K562 (cell line): Measurements from ENCODE around the gene KIF21A. TPM values are rescaled to one million over a fixed set of nuclear protein-coding genes. Genes with fewer than 3 reads are reported as not detected.

Source experiments
- CCNT2 ChIP-seq: IDR thresholded peaks from 2 replicates; pipeline ENCODE4 v1.6.1; 2011; ENCODE audit warnings: borderline replicate concordance, low read depth, mild to moderate bottlenecking, moderate library complexity, mixed read lengths, low read length; ENCODE audit not compliant: insufficient read length; ENCODE audit errors: extremely low read depth
- CEBPB ChIP-seq: fragments of 450-650 bp; IDR thresholded peaks from 2 replicates; pipeline ENCODE4 v1.6.1; 2016; ENCODE audit warnings: missing genetic modification characterization, missing compliant biosample characterization
- ILK ChIP-seq: fragments of 450-650 bp; IDR thresholded peaks from 2 replicates; pipeline ENCODE4 v1.6.1; 2016; ENCODE audit warnings: missing genetic modification characterization, low read depth, mild to moderate bottlenecking, missing compliant biosample characterization, moderate library complexity, borderline replicate concordance
- JUN ChIP-seq, 2 experiments: sonication (generic) in 1 of 2; formaldehyde crosslinking in 1 of 2; IDR thresholded peaks; 2 replicates each; pipeline versions ENCODE4 v1.6.1 to v1.8.0; 2012 to 2022; ENCODE audit warnings: borderline replicate concordance in 2 of 2, mild to moderate bottlenecking in 2 of 2, improper control_type of control experiment in 1 of 2, low read depth in 1 of 2, low read length in 1 of 2, missing genetic modification reagents in 1 of 2
- JUND ChIP-seq, 2 experiments: IDR thresholded peaks; 2 replicates in 1 of 2; 3 replicates in 1 of 2; pipeline ENCODE4 v1.6.1; 2011; ENCODE audit warnings: borderline replicate concordance in 2 of 2, low read depth in 2 of 2, low read length in 2 of 2, improper control_type of control experiment in 1 of 2, missing biosample characterization in 1 of 2, missing genetic modification characterization in 1 of 2, missing genetic modification reagents in 1 of 2
- NFIC ChIP-seq: fragments of 450-650 bp; IDR thresholded peaks from 2 replicates; pipeline ENCODE4 v1.6.1; 2017; ENCODE audit warnings: mild to moderate bottlenecking, inconsistent platforms
- PTRF ChIP-seq: fragments of 450-650 bp; IDR thresholded peaks from 2 replicates; pipeline ENCODE4 v1.6.1; 2016; ENCODE audit warnings: mild to moderate bottlenecking, missing genetic modification characterization, missing compliant biosample characterization
- RBBP5 ChIP-seq: fragments of 200-600 bp; sonication (generic); IDR thresholded peaks from 2 replicates; pipeline ENCODE4 v1.6.1; 2012; ENCODE audit warnings: borderline replicate concordance, mild to moderate bottlenecking, low read length, control low read depth, inconsistent platforms; ENCODE audit not compliant: insufficient read depth, poor library complexity, severe bottlenecking
- RBM17 ChIP-seq: fragments of 200-400 bp; formaldehyde crosslinking; IDR thresholded peaks from 2 replicates; pipeline ENCODE4 v1.6.1; 2017; ENCODE audit warnings: low read depth, mild to moderate bottlenecking, low read length, borderline replicate concordance
- ZNF589 ChIP-seq: fragments of 200-800 bp; sonication (Bioruptor generic); IDR thresholded peaks from 2 replicates; pipeline ENCODE4 v1.6.1; 2016; ENCODE audit warnings: low read depth, missing genetic modification characterization, missing compliant biosample characterization
- polyA plus RNA-seq, 8 experiments: library from polyadenylated mRNA; depleted of rRNA in 4 of 8; stranded (reverse) in 5 of 8; unstranded in 3 of 8; fragments of >200 nt; fragmentation: Nextera tagmentation in 2 of 8; fragmentation: Illumina TruSeq in 1 of 8; extraction: Ambion mirVana in 2 of 8; extraction: Trizol in 1 of 8; gene quantifications; 2 replicates each; pipeline versions ENCODE4 v1.2.1 to v1.2.3, GENCODE V29; 2011 to 2014; ENCODE audit warnings: inconsistent platforms in 1 of 8, missing spikeins in 1 of 8
- total RNA-seq, 7 experiments: library from RNA; depleted of rRNA in 6 of 7; stranded (reverse); fragments of >200 nt in 6 of 7; fragmentation: Illumina TruSeq in 2 of 7; extraction: Trizol in 2 of 7; gene quantifications; 2 replicates each; pipeline versions ENCODE4 v1.2.1 to v1.2.3, GENCODE V29; 2011 to 2021; ENCODE audit warnings: low replicate concordance in 1 of 7
- TF ChIP-seq, protein P1 (sequence below), 2 experiments: fragments of 450-650 bp in 1 of 2; sonication (generic) in 1 of 2; formaldehyde crosslinking in 1 of 2; IDR thresholded peaks; 2 replicates each; pipeline versions ENCODE4 v1.7.1 to v1.9.0; 2016 to 2022; ENCODE audit warnings: inconsistent platforms in 1 of 2, mild to moderate bottlenecking in 1 of 2, missing genetic modification reagents in 1 of 2
- TF ChIP-seq, protein P2 (sequence below), 2 experiments: fragments of 450-650 bp in 1 of 2; sonication (generic) in 1 of 2; formaldehyde crosslinking in 1 of 2; IDR thresholded peaks in 1 of 2; conservative IDR thresholded peaks in 1 of 2; 2 replicates each; pipeline versions ENCODE4 v1.6.1 to v1.8.1; 2016 to 2023; ENCODE audit warnings: mild to moderate bottlenecking in 2 of 2, moderate library complexity in 2 of 2, inconsistent platforms in 1 of 2, missing genetic modification reagents in 1 of 2

The KIF21A gene
- total and polyA plus RNA-seq, 9 of the 15 experiments (the other 6 are each of a cell fraction or from before 2014, with no cell fraction given), result 17.7 to 45.0 (median 30.3) TPM

DNA sequence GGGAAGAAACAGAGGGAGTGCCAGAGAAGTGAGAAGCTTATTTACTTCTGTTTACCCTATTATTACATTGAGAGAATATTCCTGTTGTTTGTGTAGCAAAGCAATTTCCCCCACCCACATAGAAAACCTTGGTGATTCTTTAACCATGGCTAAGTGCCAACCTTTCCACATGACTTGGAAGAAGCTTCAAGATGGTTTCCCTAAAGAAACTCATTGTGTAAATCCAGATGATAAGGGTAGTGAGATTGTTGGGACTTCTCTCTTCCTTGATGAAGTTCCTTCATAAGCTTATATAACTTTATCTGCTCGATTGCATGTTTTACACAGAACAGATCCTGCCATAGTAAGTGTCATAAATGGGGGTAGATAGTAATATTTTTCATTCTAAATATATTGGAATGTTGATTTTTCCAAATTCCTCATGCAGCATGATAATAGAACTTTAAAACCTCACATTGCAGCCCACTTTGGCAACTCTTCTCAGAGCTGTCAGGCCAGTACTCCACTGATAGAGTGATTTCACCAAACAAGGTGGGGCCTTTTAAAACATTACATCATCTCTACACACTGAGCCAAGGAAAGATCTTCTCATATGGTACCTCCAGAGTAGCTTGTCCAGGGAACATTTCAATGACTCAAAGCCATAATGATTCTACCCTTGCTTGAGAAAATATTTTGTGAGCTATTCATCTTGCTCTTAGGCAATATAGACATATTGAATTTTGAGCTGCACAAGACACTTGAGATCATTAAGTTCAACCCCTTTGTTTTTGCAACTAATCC lies 47.8 kb upstream of the KIF21A start (continued):
- TF ChIP-seq, protein P1, sequence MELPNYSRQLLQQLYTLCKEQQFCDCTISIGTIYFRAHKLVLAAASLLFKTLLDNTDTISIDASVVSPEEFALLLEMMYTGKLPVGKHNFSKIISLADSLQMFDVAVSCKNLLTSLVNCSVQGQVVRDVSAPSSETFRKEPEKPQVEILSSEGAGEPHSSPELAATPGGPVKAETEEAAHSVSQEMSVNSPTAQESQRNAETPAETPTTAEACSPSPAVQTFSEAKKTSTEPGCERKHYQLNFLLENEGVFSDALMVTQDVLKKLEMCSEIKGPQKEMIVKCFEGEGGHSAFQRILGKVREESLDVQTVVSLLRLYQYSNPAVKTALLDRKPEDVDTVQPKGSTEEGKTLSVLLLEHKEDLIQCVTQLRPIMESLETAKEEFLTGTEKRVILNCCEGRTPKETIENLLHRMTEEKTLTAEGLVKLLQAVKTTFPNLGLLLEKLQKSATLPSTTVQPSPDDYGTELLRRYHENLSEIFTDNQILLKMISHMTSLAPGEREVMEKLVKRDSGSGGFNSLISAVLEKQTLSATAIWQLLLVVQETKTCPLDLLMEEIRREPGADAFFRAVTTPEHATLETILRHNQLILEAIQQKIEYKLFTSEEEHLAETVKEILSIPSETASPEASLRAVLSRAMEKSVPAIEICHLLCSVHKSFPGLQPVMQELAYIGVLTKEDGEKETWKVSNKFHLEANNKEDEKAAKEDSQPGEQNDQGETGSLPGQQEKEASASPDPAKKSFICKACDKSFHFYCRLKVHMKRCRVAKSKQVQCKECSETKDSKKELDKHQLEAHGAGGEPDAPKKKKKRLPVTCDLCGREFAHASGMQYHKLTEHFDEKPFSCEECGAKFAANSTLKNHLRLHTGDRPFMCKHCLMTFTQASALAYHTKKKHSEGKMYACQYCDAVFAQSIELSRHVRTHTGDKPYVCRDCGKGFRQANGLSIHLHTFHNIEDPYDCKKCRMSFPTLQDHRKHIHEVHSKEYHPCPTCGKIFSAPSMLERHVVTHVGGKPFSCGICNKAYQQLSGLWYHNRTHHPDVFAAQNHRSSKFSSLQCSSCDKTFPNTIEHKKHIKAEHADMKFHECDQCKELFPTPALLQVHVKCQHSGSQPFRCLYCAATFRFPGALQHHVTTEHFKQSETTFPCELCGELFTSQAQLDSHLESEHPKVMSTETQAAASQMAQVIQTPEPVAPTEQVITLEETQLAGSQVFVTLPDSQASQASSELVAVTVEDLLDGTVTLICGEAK (IDR thresholded peaks at IDR 0.05), result no peak
- TF ChIP-seq, protein P1 (CRISPR knock-in tag; IDR thresholded peaks at IDR 0.05), result no peak
- TF ChIP-seq PTRF, result no peak
- peak; percentile 29; the same call in 1 of the 2 replicates for TF ChIP-seq JUN (IDR thresholded peaks at IDR 0.05; ENCODE audit: borderline replicate concordance, low read depth, low read length)
- no peak for TF ChIP-seq JUN (CRISPR knock-in tag; IDR thresholded peaks at IDR 0.05; ENCODE audit: borderline replicate concordance)
- peak; percentile 44; the same call in 1 of the 2 replicates for TF ChIP-seq NFIC
- TF ChIP-seq ILK, result no peak
- no peak for TF ChIP-seq RBM17
- no peak for TF ChIP-seq CCNT2
- TF ChIP-seq ZNF589 (CRISPR knock-in tag), result no peak
- TF ChIP-seq, protein P2, sequence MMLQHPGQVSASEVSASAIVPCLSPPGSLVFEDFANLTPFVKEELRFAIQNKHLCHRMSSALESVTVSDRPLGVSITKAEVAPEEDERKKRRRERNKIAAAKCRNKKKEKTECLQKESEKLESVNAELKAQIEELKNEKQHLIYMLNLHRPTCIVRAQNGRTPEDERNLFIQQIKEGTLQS (IDR thresholded peaks at IDR 0.05), result peak; percentile 82
- TF ChIP-seq, protein P2 (CRISPR knock-in tag; conservative IDR thresholded peaks at IDR 0.05), result no peak
- peak; percentile 61; the same call in 1 of the 2 replicates for TF ChIP-seq JUND (IDR thresholded peaks at IDR 0.05; ENCODE audit: borderline replicate concordance, low read depth, low read length)
- TF ChIP-seq JUND (tag; IDR thresholded peaks at IDR 0.05; ENCODE audit: borderline replicate concordance, low read depth, low read length), result no peak; the same call in 1 of the 3 replicates
- TF ChIP-seq RBBP5, result no peak
- TF ChIP-seq CEBPB, result peak; percentile 59
